IMR-90 (cell line): ENCODE measurements around the gene LSM2. TPM values are rescaled to one million over a fixed set of nuclear protein-coding genes. Genes with fewer than 3 reads are reported as not detected.

ENCODE experiments used
- ATAC-seq: fragments of 200-7000 bp; cut with Tn5 transposase; 2 replicates; pipeline ENCODE4 v1.9.1; 2020; ENCODE audit warnings: low read depth, mild to moderate bottlenecking, moderate library complexity
- BruUV-seq: library from RNA; stranded (reverse); fragments of 400-500 nt; replicated peaks from 2 replicates; lab custom pipeline; 2021; lab: Mats Ljungman, UMichigan
- CTCF ChIA-PET: fragments of 300-600 bp; formaldehyde crosslinking; extraction: SDS; loops from one replicate; lab custom pipeline; 2021; ENCODE audit warnings: antibody characterized with exemption; lab: Yijun Ruan, JAX
- POLR2A ChIA-PET: fragments of 300-600 bp; sonication (Branson Sonifier 250); formaldehyde crosslinking; loops from one replicate; lab custom pipeline; 2022; ENCODE audit warnings: antibody characterized with exemption; ENCODE audit not compliant: unreplicated experiment; lab: Charles Lee
- DNase-seq: peaks from one replicate; pipeline ENCODE4 v3.0.0; 2013
- H2AFZ ChIP-seq: replicated peaks from 2 replicates; pipeline ENCODE3; 2013; ENCODE audit warnings: low read length, mild to moderate bottlenecking; ENCODE audit not compliant: poor library complexity
- H2AK5ac ChIP-seq: 2 replicates; pipeline ENCODE4 v1.6.1; 2013; ENCODE audit warnings: low read depth, low read length, inconsistent platforms
- H2AK9ac ChIP-seq: replicated peaks from 2 replicates; pipeline ENCODE3; 2013; ENCODE audit warnings: mild to moderate bottlenecking, low read depth, low read length, moderate library complexity; ENCODE audit not compliant: poor library complexity
- H2BK120ac ChIP-seq: 2 replicates; pipeline ENCODE4 v1.6.1; 2013; ENCODE audit warnings: low read depth, low read length, inconsistent platforms
- H2BK15ac ChIP-seq: 3 replicates; pipeline ENCODE4 v1.6.1; 2013; ENCODE audit warnings: low read depth, low read length, inconsistent platforms
- H2BK20ac ChIP-seq: 2 replicates; pipeline ENCODE4 v1.6.1; 2013; ENCODE audit warnings: low read depth, mild to moderate bottlenecking, inconsistent platforms, low read length, moderate library complexity
- H2BK5ac ChIP-seq: 2 replicates; pipeline ENCODE4 v1.6.1; 2013; ENCODE audit warnings: mild to moderate bottlenecking, low read depth, low read length, inconsistent platforms; ENCODE audit not compliant: poor library complexity, severe bottlenecking
- H3K14ac ChIP-seq: replicated peaks from 2 replicates; pipeline ENCODE4 v1.6.1; 2013; ENCODE audit warnings: low read depth, low read length, inconsistent platforms
- H3K18ac ChIP-seq: 2 replicates; pipeline ENCODE4 v1.6.1; 2013; ENCODE audit warnings: low read depth, low read length, control low read depth
- H3K23ac ChIP-seq: 2 replicates; pipeline ENCODE4 v1.6.1; 2013; ENCODE audit warnings: low read depth, low read length, inconsistent platforms
- H3K27ac ChIP-seq: 2 replicates; pipeline ENCODE4 v1.5.1; 2013; ENCODE audit warnings: mild to moderate bottlenecking, control low read depth, low read length; ENCODE audit not compliant: insufficient read depth
- H3K27me3 ChIP-seq: 2 replicates; pipeline ENCODE4 v1.6.1; 2013; ENCODE audit warnings: low read length; ENCODE audit not compliant: control insufficient read depth, insufficient read depth
- H3K36me3 ChIP-seq: 2 replicates; pipeline ENCODE4 v1.6.1; 2013; ENCODE audit warnings: low read length, mixed read lengths; ENCODE audit not compliant: control insufficient read depth, insufficient read depth
- H3K4ac ChIP-seq: 2 replicates; pipeline ENCODE4 v1.6.1; 2013; ENCODE audit warnings: low read depth, low read length, inconsistent platforms
- H3K4me1 ChIP-seq: 2 replicates; pipeline ENCODE4 v1.6.1; 2013; ENCODE audit warnings: low read length, mixed read lengths; ENCODE audit not compliant: control insufficient read depth, insufficient read depth
- H3K4me2 ChIP-seq: 2 replicates; pipeline ENCODE4 v1.6.1; 2013; ENCODE audit warnings: low read depth, mild to moderate bottlenecking, control low read depth, low read length, moderate library complexity
- H3K4me3 ChIP-seq: 2 replicates; pipeline ENCODE4 v1.5.1; 2013; ENCODE audit warnings: low read depth, mild to moderate bottlenecking, control low read depth, low read length, moderate library complexity; ENCODE audit not compliant: insufficient read depth
- H3K56ac ChIP-seq: 2 replicates; pipeline ENCODE4 v1.6.1; 2013; ENCODE audit warnings: low read length, inconsistent platforms; ENCODE audit not compliant: insufficient read depth; ENCODE audit errors: extremely low read depth
- H3K79me1 ChIP-seq, 2 experiments: 2 replicates each; pipeline ENCODE4 v1.6.1; 2013; ENCODE audit warnings: low read length in 2 of 2, inconsistent platforms in 1 of 2, low read depth in 1 of 2
- H3K9ac ChIP-seq: 2 replicates; pipeline ENCODE4 v1.6.1; 2013; ENCODE audit warnings: low read depth, low read length, control low read depth
- H3K9me1 ChIP-seq: 2 replicates; pipeline ENCODE4 v1.6.1; 2013; ENCODE audit warnings: low read length, inconsistent platforms; ENCODE audit not compliant: insufficient read depth
- H3K9me3 ChIP-seq: 2 replicates; pipeline ENCODE4 v1.6.1; 2013; ENCODE audit warnings: low read length; ENCODE audit not compliant: control insufficient read depth, insufficient read depth
- H4K20me1 ChIP-seq: 2 replicates; pipeline ENCODE4 v1.6.1; 2013; ENCODE audit warnings: low read length, inconsistent platforms; ENCODE audit not compliant: insufficient read depth
- H4K5ac ChIP-seq: 2 replicates; pipeline ENCODE4 v1.6.1; 2013; ENCODE audit warnings: mild to moderate bottlenecking, low read depth, low read length, control low read depth
- H4K8ac ChIP-seq, 2 experiments: 2 replicates each; pipeline ENCODE4 v1.6.1; 2013; ENCODE audit warnings: low read depth in 2 of 2, low read length in 2 of 2, control low read depth in 1 of 2, inconsistent platforms in 1 of 2
- H4K91ac ChIP-seq: 2 replicates; pipeline ENCODE4 v1.6.1; 2013; ENCODE audit warnings: low read depth, low read length, inconsistent platforms; ENCODE audit not compliant: insufficient read depth
- CEBPB ChIP-seq: IDR thresholded peaks from 2 replicates; pipeline ENCODE4 v1.6.1; 2012; ENCODE audit warnings: low read depth, low read length, improper control_type of control experiment
- CTCF ChIP-seq: conservative IDR thresholded peaks from 2 replicates; pipeline ENCODE4 v1.5.1; 2012; ENCODE audit warnings: mild to moderate bottlenecking, low read depth, low read length, improper control_type of control experiment
- FOS ChIP-seq: fragments of 150-350 bp; IDR thresholded peaks from 2 replicates; pipeline ENCODE4 v1.6.1; 2016; ENCODE audit warnings: low read depth, low read length
- MAZ ChIP-seq: IDR thresholded peaks from 2 replicates; pipeline ENCODE4 v1.6.1; 2012; ENCODE audit warnings: low read depth, mild to moderate bottlenecking, low read length, improper control_type of control experiment, moderate library complexity, borderline replicate concordance
- WGBS, 2 experiments: methylation state at CpG; one replicate each; pipeline versions ENCODE4 v1.1.5 to v1.1.7; 2013; ENCODE audit warnings: missing lambda C conversion rate in 2 of 2; ENCODE audit not compliant: insufficient read length in 1 of 2; ENCODE audit errors: extremely low coverage in 2 of 2; 5-methylcytosine and 5-hydroxymethylcytosine counted together
- dilution Hi-C: fragments of 300-500 bp; cut with HindIII; formaldehyde crosslinking; loops from one replicate; pipeline ENCODE4 v1.14.3; 2018; ENCODE audit warnings: low sequenced_read_pairs; ENCODE audit not compliant: unreplicated experiment
- in situ Hi-C: fragments of 300-500 bp; cut with MboI; formaldehyde crosslinking; loops from 3 replicates; pipeline ENCODE4 v1.14.3; 2019; ENCODE audit warnings: low sequenced_read_pairs, inconsistent platforms, mixed read lengths
- intact Hi-C: fragments of 100-400 bp; cut with micrococcal nuclease; formaldehyde crosslinking; loops from 2 replicates; pipeline ENCODE4 v1.10.0; 2022
- polyA plus RNA-seq, 3 experiments: library from polyadenylated mRNA; depleted of rRNA; stranded (reverse); fragments of >200 nt; gene quantifications; 2 replicates each; pipeline ENCODE4 v1.2.3, GENCODE V29; 2012; ENCODE audit warnings: low replicate concordance in 1 of 3
- total RNA-seq: library from RNA; depleted of rRNA; stranded (reverse); fragments of >200 nt; gene quantifications from 2 replicates; pipeline ENCODE4 v1.2.3, GENCODE V29; 2012

The LSM2 gene
- total and polyA plus RNA-seq, 2 of the 4 experiments (the other 2 are of a cell fraction): 56.3 to 61.0 TPM

- WGBS, 2 experiments: 80% methylated on average over 1 of the region's 15 CpGs; no CpG with 5 or more reads in 1 of the 2 experiments
- TF ChIP-seq CEBPB (peak; percentile 10; the same call in 1 of the 2 replicates), FOS (no peak), MAZ (no peak), CTCF (no peak)
- Histone ChIP-seq H2BK120ac (no peak overlapping the region), H3K9me1 (no peaks in the 10 kb centered on the region), H3K27me3 (no peaks in the 10 kb centered on the region), H3K14ac (no peak overlapping the region), H3K23ac (no peak overlapping the region), H3K27ac (no peak overlapping the region), H2AK5ac (no peak overlapping the region), H2AFZ (no peak overlapping the region), H3K4me2 (no peak overlapping the region), H4K5ac (no peak overlapping the region), H2BK15ac (no peak overlapping the region), H2BK20ac (no peak overlapping the region), H3K79me1 (peaks cover 11 to 29% of the 10 kb centered on the region in 2 experiments; a peak in 2 of 4 replicates), H3K4ac (no peak overlapping the region; the same call in 1 of the 2 replicates), H4K20me1 (peaks cover 17% of the 10 kb centered on the region), H2AK9ac (no peak overlapping the region), H2BK5ac (no peak overlapping the region), H3K56ac (no peak overlapping the region), H4K8ac (0 out of 4 replicates have a peak overlapping the region, but pooled peaks of 1 of the 2 experiments have one; percentile 7), H3K9me3 (no peaks in the 10 kb centered on the region), H3K36me3 (peaks cover 6% of the 10 kb centered on the region), H3K4me3 (no peak overlapping the region), H4K91ac (no peak overlapping the region), H3K4me1 (peaks cover 6% of the 10 kb centered on the region), H3K18ac (no peak overlapping the region), H3K9ac (no peak overlapping the region)
- in situ Hi-C loops (loop anchor here (10.0 kb wide), 2 partner anchors 147 to 287 kb away; partner anchors contain the start of genes ATP6V1G2, DDX39B, LY6G5C and NFKBIL1), intact Hi-C loops (loop anchor here (2.0 to 5.0 kb wide), 4 partner anchors 103 to 169 kb away; partner anchors contain the start of genes ABHD16A, C6orf47, DDAH2 and GPANK1), dilution Hi-C loops (no loop called here)
- DNase-seq: no peak
- ChIA-PET POLR2A (no interaction called here), CTCF (interaction anchor here (0.7 kb wide), 1 partner anchor 16 kb away, joined by 4 read pairs; no protein-coding TSS in a partner anchor)
- BruUV-seq: no TSS peak
- ATAC-seq: no peak
These were observed 24.8 kb upstream of the LSM2 start for GRCh38 chr6:31831350-31832215.
